Left lung (tissue), 10 donors: Measurements from ENCODE around the gene ATXN1. TPM values are rescaled to one million over a fixed set of nuclear protein-coding genes. Genes with fewer than 3 reads are reported as not detected.
A peak's percentile ranks its signal among the peaks of the same experiment; 100 is the strongest.

ENCODE experiments used
- ATAC-seq: fragments of 200-7000 bp; cut with Tn5 transposase; one replicate; pipeline ENCODE4 v1.9.1; 2020; ENCODE audit warnings: moderate library complexity
- DNase-seq, 4 donors: peaks; one replicate each; pipeline ENCODE4 v3.0.0-alpha.2; 2013 to 2020
- H3K27ac ChIP-seq, 2 donors: fragments of 200-600 bp; sonication (generic) in 1 of 2; one replicate each; pipeline versions ENCODE4 v1.5.0 to v1.8.0; 2020 to 2021
- H3K27me3 ChIP-seq, 2 donors: fragments of 200-600 bp; sonication (generic) in 1 of 2; one replicate each; pipeline versions ENCODE4 v1.5.0 to v1.8.0; 2020 to 2021
- H3K36me3 ChIP-seq, 2 donors: fragments of 200-600 bp; sonication (generic) in 1 of 2; one replicate each; pipeline versions ENCODE4 v1.5.0 to v1.8.0; 2020 to 2021
- H3K4me1 ChIP-seq, 2 donors: fragments of 200-600 bp; one replicate each; pipeline ENCODE4 v1.8.0; 2021
- H3K4me3 ChIP-seq, 2 donors: fragments of 200-600 bp; sonication (generic) in 1 of 2; one replicate each; pipeline versions ENCODE4 v1.5.0 to v1.8.0; 2020 to 2021; ENCODE audit warnings: mild to moderate bottlenecking in 1 of 2
- H3K9me3 ChIP-seq, 2 donors: fragments of 200-600 bp; sonication (generic) in 1 of 2; one replicate each; pipeline versions ENCODE4 v1.5.0 to v1.8.0; 2020 to 2021
- CTCF ChIP-seq, 2 donors: fragments of 200-600 bp; sonication (generic) in 1 of 2; IDR thresholded peaks; one replicate each; pipeline versions ENCODE4 v1.5.0 to v1.8.0; 2021; ENCODE audit warnings: antibody characterized with exemption in 2 of 2
- intact Hi-C, 2 donors: fragments of 100-400 bp; cut with DNase I; formaldehyde crosslinking; loops; one replicate each; pipeline versions ENCODE4 v1.11.2 to v1.14.2; 2022
- polyA plus RNA-seq, 6 donors: library from polyadenylated mRNA; unstranded; fragments of 120-200 nt; gene quantifications; one replicate each; pipeline ENCODE4 v1.2.1, GENCODE V29; 2013; ENCODE audit not compliant: insufficient read length in 6 of 6
- total RNA-seq, 2 donors: library from RNA; stranded (reverse); fragmentation: NEBNext Ultra II Directional; extraction: Animal tissue kit (Norgen Biotek cat#: 25700); gene quantifications; one replicate each; pipeline ENCODE4 v1.2.1, GENCODE V29; 2021
- donor health status: DM: no; HTN: yes; CAD: no.
- donor health status: DM: no; HTN: no; CAD: no.

ATXN1 gene
- total and polyA plus RNA-seq, 8 donors, result 23.3 to 67.4 (median 27.3) TPM

GRCh38 chr6:16776394-16777017 is 15.2 kb upstream of the ATXN1 start:
- ATAC-seq (no peak), DNase-seq (no peak)
- Histone ChIP-seq H3K4me3 (no peak overlapping the region), H3K9me3 (no peaks in the 10 kb centered on the region), H3K27ac (no peak overlapping the region), H3K27me3 (no peaks in the 10 kb centered on the region), H3K36me3 (no peaks in the 10 kb centered on the region), H3K4me1 (no peaks in the 10 kb centered on the region)
- intact Hi-C loops, result loop anchor here in 1 of 2 donors (10.0 kb wide), 1 partner anchor 188 kb away; no protein-coding TSS in a partner anchor
- TF ChIP-seq CTCF (IDR thresholded peaks at IDR 0.05), result no peak

- no peaks in the 10 kb centered on the region for H3K36me3 ChIP-seq
- H3K27ac ChIP-seq, result no peak overlapping the region
- H3K4me1 ChIP-seq, result peaks cover 13 to 19% of the 10 kb centered on the region in 2 donors
- intact Hi-C loops, result loop anchor here in 1 of 2 donors (10.0 kb wide), 1 partner anchor 190 kb away; no protein-coding TSS in a partner anchor
- TF ChIP-seq CTCF (IDR thresholded peaks at IDR 0.05), result no peak
- H3K9me3 ChIP-seq, result no peaks in the 10 kb centered on the region
- ATAC-seq (no peak), DNase-seq (no peak)
- no peaks in the 10 kb centered on the region for H3K27me3 ChIP-seq
- no peak overlapping the region for H3K4me3 ChIP-seq
Observed at GRCh38 chr6:16774437-16774836, 13.2 kb upstream of the ATXN1 start.

DNA sequence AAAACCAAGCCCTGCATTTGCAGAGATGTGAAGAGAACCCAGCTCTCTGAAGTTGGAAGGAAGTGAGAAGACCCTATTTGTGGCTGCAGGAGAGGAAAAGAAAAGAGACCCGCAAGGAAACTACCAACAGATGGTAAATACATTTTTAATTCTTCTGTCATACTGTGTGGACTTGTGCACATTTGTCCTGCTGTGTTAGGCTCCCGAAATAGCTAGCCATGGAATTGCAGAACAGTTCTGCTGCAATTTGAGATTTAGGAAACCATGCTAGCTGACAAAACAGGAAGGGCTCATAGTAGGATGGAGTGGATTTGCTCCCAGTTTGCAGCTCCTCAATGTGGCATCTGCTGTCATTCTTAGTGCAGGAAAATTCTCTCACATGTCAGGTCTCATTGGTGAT is 12.1 kb upstream of the ATXN1 start:
- Histone ChIP-seq H3K4me1 (peaks cover 23 to 30% of the 10 kb centered on the region in 2 donors), H3K36me3 (no peaks in the 10 kb centered on the region), H3K4me3 (no peak overlapping the region), H3K27me3 (no peaks in the 10 kb centered on the region), H3K27ac (no peak overlapping the region), H3K9me3 (no peaks in the 10 kb centered on the region)
- no peak for TF ChIP-seq CTCF (IDR thresholded peaks at IDR 0.05)
- intact Hi-C loops, result loop anchor here in 1 of 2 donors (10.0 kb wide), 1 partner anchor 191 kb away; no protein-coding TSS in a partner anchor
- no peak for DNase-seq
- no peak for ATAC-seq

DNA sequence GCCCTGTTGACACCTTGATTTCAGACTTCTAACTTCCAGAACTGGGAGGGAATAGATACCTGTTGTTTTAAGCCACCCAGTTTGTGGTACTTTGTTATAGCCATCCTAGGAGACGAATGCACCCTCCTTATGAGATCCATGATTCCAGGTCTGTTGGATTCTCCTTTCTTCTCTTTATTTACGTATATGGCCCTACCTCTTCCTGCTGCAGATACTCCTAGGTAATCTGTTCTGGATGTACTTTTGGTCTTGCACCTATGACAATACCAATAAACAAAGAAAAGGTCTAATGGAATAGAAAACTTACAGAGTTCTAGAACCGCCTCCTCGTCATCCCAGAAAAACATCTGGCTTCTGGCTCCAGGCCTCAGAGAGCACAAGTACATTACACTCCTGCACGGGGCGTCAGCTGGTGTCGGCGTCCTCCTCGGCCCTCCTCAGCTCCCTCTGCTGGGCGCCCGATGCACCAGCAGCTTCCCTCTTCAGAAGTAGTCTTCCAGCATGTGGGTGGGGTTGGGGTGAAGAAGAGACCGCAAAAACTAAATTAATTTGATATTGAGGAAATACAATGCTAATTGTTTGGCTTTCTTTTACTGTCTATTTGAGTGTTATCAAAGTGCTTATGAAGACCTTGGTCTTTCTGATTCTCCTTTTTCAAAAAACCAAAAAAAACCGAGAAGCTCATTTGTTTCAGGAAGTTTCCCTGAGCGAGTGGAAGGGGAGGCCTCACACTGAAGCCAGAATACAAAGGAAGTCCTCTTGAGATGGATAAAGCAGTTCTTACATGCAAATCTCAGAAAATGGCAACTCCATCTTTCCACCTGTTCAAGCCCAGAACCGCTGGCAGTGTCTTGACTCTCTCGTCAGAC is 9.7 kb upstream of the ATXN1 start:
- H3K9me3 ChIP-seq, result no peaks in the 10 kb centered on the region
- peak; percentile 85 to 93 for TF ChIP-seq CTCF (IDR thresholded peaks at IDR 0.05)
- H3K36me3 ChIP-seq, result no peaks in the 10 kb centered on the region
- peak; percentile 90 for ATAC-seq
- peak overlapping the region in 1 of 2 donors; percentile 49 for H3K27ac ChIP-seq
- intact Hi-C loops, result loop anchor here in 1 of 2 donors (10.0 kb wide), 1 partner anchor 194 kb away; no protein-coding TSS in a partner anchor
- H3K4me1 ChIP-seq, result peaks cover 27 to 50% of the 10 kb centered on the region in 2 donors
- no peaks in the 10 kb centered on the region for H3K27me3 ChIP-seq
- H3K4me3 ChIP-seq, result no peak overlapping the region
- DNase-seq, result peak in 3 of 4 donors; percentile 69 to 97 (median 85)

DNA sequence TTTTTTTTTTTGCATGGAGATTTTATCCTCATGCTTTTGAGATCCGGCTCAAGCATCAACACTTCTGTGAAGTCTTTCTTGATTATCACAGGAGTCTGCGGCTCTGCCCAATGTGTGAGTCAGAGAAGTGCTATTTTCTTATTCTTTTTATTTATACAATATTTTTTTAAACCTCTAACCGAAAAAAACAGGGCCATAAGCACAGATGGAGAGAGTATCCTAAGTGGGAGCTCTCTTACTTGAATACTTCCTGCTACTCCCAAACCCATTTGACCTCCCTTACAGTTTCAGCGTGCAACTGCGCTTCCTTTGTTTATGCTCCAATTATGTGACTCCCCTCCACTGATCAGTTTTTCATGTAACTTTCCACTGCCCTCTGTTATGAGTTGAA is 8.7 kb upstream of the ATXN1 start:
- Histone ChIP-seq H3K4me1 (peaks cover 27 to 58% of the 10 kb centered on the region in 2 donors), H3K27me3 (no peaks in the 10 kb centered on the region), H3K36me3 (no peaks in the 10 kb centered on the region), H3K9me3 (no peaks in the 10 kb centered on the region), H3K4me3 (no peak overlapping the region), H3K27ac (peak overlapping the region; percentile 49 to 71)
- peak; percentile 27 for ATAC-seq
- no peak for DNase-seq
- no peak for TF ChIP-seq CTCF (IDR thresholded peaks at IDR 0.05)
- intact Hi-C loops, result loop anchor here (10.0 kb wide), 3 partner anchors 195 to 435 kb away; no protein-coding TSS in a partner anchor
